Activated T-helper 1 cell treated with anti-CD3 and anti-CD28 coated beads, Interleukin-12 subunit alpha, Interleukin-12 subunit beta, Interleukin-2, Interleukin-4 antibody, amounts not matched to agents 30 ng/mL and 10 ng/mL and 1 ng/mL, durations not matched to agents 14 hours and 24 hours and 36 hours (primary cell): Measurements from ENCODE around the gene OBSL1. TPM values are rescaled to one million over a fixed set of nuclear protein-coding genes. Genes with fewer than 3 reads are reported as not detected.
A peak's percentile ranks its signal among the peaks of the same experiment; 100 is the strongest.

Experiments
- DNase-seq: peaks from one replicate; pipeline ENCODE4 v3.0.0; 2021; ENCODE audit warnings: low spot score
- H3K27ac Mint-ChIP-seq: one replicate; pipeline ENCODE4 v1.8.0; 2021; ENCODE audit warnings: mild to moderate bottlenecking, mixed read lengths
- H3K27me3 Mint-ChIP-seq: one replicate; pipeline ENCODE4 v1.8.0; 2022; ENCODE audit warnings: mild to moderate bottlenecking, moderate library complexity, mixed read lengths; ENCODE audit not compliant: insufficient read depth
- H3K36me3 Mint-ChIP-seq: one replicate; pipeline ENCODE4 v1.8.0; 2021; ENCODE audit warnings: low read depth, mixed read lengths
- H3K4me1 Mint-ChIP-seq: one replicate; pipeline ENCODE4 v1.8.0; 2021; ENCODE audit warnings: low read depth, mixed read lengths
- H3K4me3 Mint-ChIP-seq: one replicate; pipeline ENCODE4 v1.8.0; 2021; ENCODE audit warnings: mild to moderate bottlenecking, moderate library complexity, mixed read lengths
- H3K9me3 Mint-ChIP-seq: one replicate; pipeline ENCODE4 v1.8.0; 2021; ENCODE audit warnings: mixed read lengths
- intact Hi-C: fragments of 100-400 bp; cut with micrococcal nuclease; formaldehyde crosslinking; loops from one replicate; pipeline ENCODE4 v1.15.1; 2024
- total RNA-seq: library from RNA; stranded (reverse); gene quantifications from 2 replicates; pipeline ENCODE4 v1.2.3, GENCODE V29; 2022

Gene OBSL1
- total RNA-seq, 1 donor from 2014 or later: 0.21 TPM

GRCh38 chr2:219545943-219546352, 25.4 kb downstream of the OBSL1 start:
- peaks cover 20% of the 10 kb centered on the region for H3K4me1 Mint-ChIP-seq
- no peak overlapping the region for H3K27ac Mint-ChIP-seq
- no peak overlapping the region for H3K4me3 Mint-ChIP-seq
- peaks cover 3% of the 10 kb centered on the region for H3K36me3 Mint-ChIP-seq
- DNase-seq: no peak
- H3K9me3 Mint-ChIP-seq: no peaks in the 10 kb centered on the region
- intact Hi-C loops: loop anchor here (10.0 kb wide), 1 partner anchor 241 kb away; the partner anchor contains the start of gene PTPRN
- peaks cover 32% of the 10 kb centered on the region for H3K27me3 Mint-ChIP-seq

DNA sequence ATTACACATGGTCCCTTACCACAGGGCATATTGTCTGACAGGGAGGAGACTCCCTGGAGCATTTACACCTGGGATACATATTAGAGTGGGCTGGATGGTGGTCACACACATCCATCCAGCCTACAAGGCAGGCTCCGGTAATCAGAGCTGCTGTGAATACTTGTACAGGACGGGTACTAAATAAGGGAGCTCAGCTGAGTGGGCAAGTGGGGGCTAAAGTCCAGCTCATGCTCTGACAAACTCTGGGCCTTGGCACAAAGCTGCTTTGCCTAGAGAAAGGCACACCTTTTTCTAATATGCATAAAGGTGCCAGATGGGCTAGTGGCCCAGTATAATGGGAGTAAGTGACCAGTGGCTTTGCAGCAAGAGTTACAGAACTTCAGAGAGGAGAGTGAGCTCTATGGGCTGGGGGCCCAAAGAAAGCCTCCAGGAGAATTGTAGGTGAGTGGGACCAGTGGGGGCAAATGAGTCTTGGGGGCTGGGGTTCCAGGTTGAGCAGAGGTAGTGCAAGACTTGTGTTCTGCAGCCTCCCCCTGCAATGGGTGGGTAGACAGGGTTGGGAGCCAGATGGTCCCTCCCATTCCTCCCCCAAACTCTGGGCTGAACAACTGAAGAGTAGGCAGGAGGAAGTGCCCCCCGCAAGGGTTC, 25.9 kb downstream of the OBSL1 start:
- Mint-ChIP-seq H3K4me3 (peak overlapping the region; percentile 82), H3K27ac (no peak overlapping the region)

DNA sequence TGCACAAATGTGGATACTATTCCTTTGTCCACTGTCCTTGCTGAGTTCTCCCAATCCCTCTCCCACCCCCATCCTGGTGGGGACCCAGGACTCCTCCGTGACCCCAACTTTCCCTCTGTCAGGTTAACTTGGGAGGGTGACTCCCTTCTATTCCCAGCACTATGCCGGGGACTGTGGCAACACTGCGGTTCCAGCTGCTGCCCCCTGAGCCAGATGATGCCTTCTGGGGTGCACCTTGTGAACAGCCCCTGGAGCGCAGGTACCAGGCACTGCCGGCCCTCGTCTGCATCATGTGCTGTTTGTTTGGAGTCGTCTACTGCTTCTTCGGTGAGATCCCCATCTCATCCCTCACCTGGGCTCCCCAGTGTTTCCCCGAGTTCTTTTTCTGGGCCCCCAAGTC, 26.8 kb downstream of the OBSL1 start:
- no peak for DNase-seq
- Mint-ChIP-seq H3K4me3 (peak overlapping the region; percentile 82), H3K9me3 (no peaks in the 10 kb centered on the region), H3K36me3 (peaks cover 5% of the 10 kb centered on the region), H3K27ac (peak overlapping the region; percentile 71), H3K27me3 (peaks cover 29% of the 10 kb centered on the region), H3K4me1 (peaks cover 20% of the 10 kb centered on the region)
- intact Hi-C loops: loop anchor here (1.0 to 10.0 kb wide), 5 partner anchors 8 to 1272 kb away; partner anchors contain the start of genes AAMP, PNKD, PTPRN and RNF25

More for the DNA sequence above, 25.9 kb downstream of the OBSL1 start:
- no peak for DNase-seq
- no peaks in the 10 kb centered on the region for H3K9me3 Mint-ChIP-seq
- H3K4me1 Mint-ChIP-seq: peaks cover 20% of the 10 kb centered on the region
- H3K27me3 Mint-ChIP-seq: peaks cover 29% of the 10 kb centered on the region
- peaks cover 5% of the 10 kb centered on the region for H3K36me3 Mint-ChIP-seq
- intact Hi-C loops: loop anchor here (10.0 kb wide), 1 partner anchor 241 kb away; the partner anchor contains the start of gene PTPRN

DNA sequence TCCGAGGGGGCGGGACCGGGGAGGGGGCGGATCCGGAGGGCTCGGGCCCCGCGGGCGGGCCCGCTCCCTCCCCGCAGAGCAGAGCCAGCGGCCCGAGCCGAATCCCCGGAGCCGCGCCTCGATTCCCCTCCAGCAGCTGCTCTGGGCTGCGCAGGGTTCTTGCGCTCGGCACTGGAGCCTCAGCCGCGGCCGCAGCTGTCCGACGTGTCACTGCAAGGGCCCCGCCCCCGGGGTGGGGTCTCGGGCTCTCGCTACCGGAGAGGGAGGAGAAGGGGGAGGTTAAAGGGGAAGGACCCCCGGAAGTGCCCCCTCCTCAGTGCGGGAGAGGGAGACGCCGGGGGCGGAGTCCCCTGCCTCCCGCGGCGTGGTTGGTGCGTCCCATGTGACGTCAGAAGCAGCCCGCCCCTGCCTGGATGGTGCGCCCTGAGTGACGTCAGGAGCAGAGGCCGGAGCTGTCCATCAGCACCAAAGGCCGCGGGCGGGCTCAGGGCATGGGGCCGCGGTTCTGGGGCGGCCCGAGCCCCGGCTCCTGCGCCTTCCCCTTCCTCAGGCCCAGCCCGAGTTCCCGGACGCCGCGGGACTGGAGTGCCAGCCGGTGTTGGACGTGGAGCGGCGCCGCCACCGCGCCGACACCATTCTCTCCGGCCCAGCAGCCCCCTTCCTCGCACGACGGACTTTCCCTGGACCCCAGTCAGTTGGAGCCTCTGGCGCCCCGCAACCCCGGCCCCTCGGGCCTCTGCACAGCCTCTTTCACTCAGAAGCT, 27.6 kb downstream of the OBSL1 start, which contains the start of the genes CHPF and TMEM198:
CHPF (minus strand) TSS at position 214 of the 763 bp plus-strand sequence. CDS start 271 bp downstream, outside the sequence.
TMEM198 (plus strand) TSS at position 433 of the 763 bp plus-strand sequence. CDS start 700 bp downstream, outside the sequence.
- Mint-ChIP-seq H3K27ac (peak within 1 kb of the TSS; percentile 85), H3K27me3 (peaks cover 25% of the 10 kb centered on the region), H3K9me3 (no peaks in the 10 kb centered on the region), H3K4me3 (peak within 1 kb of the TSS; percentile 93), H3K36me3 (peaks cover 5% of the 10 kb centered on the region), H3K4me1 (peaks cover 20% of the 10 kb centered on the region)
- DNase-seq: peak; percentile 94
- intact Hi-C loops: loop anchor here (1.0 to 10.0 kb wide), 12 partner anchors 9 to 1271 kb away; partner anchors contain the start of genes AAMP, DNAJB2, GMPPA and NHEJ1

- DNase-seq: no peak
- peaks cover 20% of the 10 kb centered on the region for H3K4me1 Mint-ChIP-seq
- H3K36me3 Mint-ChIP-seq: peaks cover 7% of the 10 kb centered on the region
- peak overlapping the region; percentile 85 for H3K27ac Mint-ChIP-seq
- peak overlapping the region; percentile 93 for H3K4me3 Mint-ChIP-seq
- peaks cover 23% of the 10 kb centered on the region for H3K27me3 Mint-ChIP-seq
- intact Hi-C loops: loop anchor here (1.0 to 10.0 kb wide), 11 partner anchors 45 to 1271 kb away; partner anchors contain the start of genes AAMP, DNAJB2, GMPPA and NHEJ1
- H3K9me3 Mint-ChIP-seq: no peaks in the 10 kb centered on the region
These were observed 28.3 kb downstream of the OBSL1 start for GRCh38 chr2:219542931-219543595.

DNA sequence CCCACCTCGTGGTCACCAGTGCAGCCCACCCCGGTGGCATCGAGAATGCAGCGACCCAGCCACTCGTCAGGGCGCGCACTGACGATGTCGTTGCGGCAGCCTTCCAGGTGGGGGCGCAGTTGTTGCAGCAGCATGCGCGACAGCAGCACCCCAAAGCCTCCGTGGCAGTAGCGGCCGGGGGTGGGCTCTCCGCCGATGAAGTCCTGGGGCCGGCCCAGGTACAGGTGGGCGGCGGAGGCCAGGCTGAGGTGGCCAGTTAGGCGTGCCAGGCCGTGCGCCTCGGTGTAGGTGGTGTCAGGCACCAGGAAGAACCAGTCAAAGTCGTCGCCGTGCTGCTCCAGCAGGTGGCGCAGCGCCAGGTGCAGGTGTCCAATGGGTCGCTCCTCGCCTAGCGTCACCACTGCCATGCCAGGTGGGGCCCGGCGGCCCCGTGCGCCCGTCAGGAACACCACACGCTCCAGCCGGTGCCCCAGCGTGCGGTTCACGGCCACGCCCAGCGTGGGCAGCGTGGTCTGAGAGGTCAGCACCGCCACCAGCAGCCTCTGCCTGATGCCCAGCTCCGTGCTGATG, 29.6 kb downstream of the OBSL1 start:
- no peak overlapping the region for H3K27ac Mint-ChIP-seq
- no peaks in the 10 kb centered on the region for H3K9me3 Mint-ChIP-seq
- DNase-seq: peak; percentile 81
- intact Hi-C loops: loop anchor here (1.0 to 10.0 kb wide), 10 partner anchors 19 to 1269 kb away; partner anchors contain the start of genes AAMP, DNAJB2, NHEJ1 and PNKD
- peaks cover 17% of the 10 kb centered on the region for H3K27me3 Mint-ChIP-seq
- H3K4me1 Mint-ChIP-seq: peaks cover 20% of the 10 kb centered on the region
- peaks cover 7% of the 10 kb centered on the region for H3K36me3 Mint-ChIP-seq
- H3K4me3 Mint-ChIP-seq: peak overlapping the region; percentile 93

DNA sequence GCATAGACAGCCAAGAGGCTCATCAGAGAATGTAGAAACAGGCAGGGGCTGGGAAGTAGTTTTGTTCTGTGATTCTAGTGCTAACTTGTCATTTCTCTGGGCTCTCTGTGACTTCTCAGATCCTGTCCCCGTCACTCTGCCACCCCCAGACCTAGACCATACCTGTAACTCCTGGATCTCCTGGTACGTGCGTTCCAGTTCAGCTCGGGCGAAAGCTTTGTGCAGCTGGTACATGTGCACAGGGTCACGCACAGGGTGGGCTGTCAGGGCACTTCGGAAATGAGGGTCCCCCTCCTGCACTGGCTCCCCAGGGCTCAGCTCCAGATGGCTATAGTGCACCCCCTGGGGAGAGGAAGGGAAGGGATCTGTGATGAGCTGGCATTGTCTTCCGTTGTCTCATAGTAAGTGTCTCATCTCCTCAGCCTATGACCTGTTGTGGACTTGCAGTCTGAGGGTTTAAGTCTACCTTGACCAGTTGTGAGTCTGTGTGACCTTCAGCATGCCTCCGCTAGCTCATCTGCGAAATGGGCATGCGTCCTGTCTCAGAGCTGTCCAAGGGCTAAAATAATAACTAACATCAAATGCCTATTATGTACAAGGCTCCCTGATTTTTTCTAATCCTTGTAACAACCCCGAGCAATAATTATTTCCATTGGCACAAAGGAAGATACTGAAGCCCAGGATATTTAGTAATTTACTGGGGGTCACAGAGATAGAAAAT, 30.4 kb downstream of the OBSL1 start:
- intact Hi-C loops: loop anchor here (1.0 to 10.0 kb wide), 7 partner anchors 19 to 1269 kb away; partner anchors contain the start of genes AAMP, PNKD, PTPRN and RNF25
- Mint-ChIP-seq H3K9me3 (no peaks in the 10 kb centered on the region), H3K4me3 (peak overlapping the region; percentile 93), H3K27ac (no peak overlapping the region), H3K27me3 (peaks cover 12% of the 10 kb centered on the region), H3K36me3 (peaks cover 7% of the 10 kb centered on the region), H3K4me1 (peaks cover 20% of the 10 kb centered on the region)
- no peak for DNase-seq

- DNase-seq: no peak
- intact Hi-C loops: loop anchor here (5.0 to 10.0 kb wide), 4 partner anchors 235 to 1268 kb away; partner anchors contain the start of genes AAMP, PNKD, PTPRN and RNF25
- no peak overlapping the region for H3K27ac Mint-ChIP-seq
- peaks cover 7% of the 10 kb centered on the region for H3K36me3 Mint-ChIP-seq
- no peaks in the 10 kb centered on the region for H3K9me3 Mint-ChIP-seq
- H3K4me1 Mint-ChIP-seq: peaks cover 20% of the 10 kb centered on the region
- peaks cover 10% of the 10 kb centered on the region for H3K27me3 Mint-ChIP-seq
- no peak overlapping the region for H3K4me3 Mint-ChIP-seq
These were observed 31.2 kb downstream of the OBSL1 start for GRCh38 chr2:219539926-219540678.

DNA sequence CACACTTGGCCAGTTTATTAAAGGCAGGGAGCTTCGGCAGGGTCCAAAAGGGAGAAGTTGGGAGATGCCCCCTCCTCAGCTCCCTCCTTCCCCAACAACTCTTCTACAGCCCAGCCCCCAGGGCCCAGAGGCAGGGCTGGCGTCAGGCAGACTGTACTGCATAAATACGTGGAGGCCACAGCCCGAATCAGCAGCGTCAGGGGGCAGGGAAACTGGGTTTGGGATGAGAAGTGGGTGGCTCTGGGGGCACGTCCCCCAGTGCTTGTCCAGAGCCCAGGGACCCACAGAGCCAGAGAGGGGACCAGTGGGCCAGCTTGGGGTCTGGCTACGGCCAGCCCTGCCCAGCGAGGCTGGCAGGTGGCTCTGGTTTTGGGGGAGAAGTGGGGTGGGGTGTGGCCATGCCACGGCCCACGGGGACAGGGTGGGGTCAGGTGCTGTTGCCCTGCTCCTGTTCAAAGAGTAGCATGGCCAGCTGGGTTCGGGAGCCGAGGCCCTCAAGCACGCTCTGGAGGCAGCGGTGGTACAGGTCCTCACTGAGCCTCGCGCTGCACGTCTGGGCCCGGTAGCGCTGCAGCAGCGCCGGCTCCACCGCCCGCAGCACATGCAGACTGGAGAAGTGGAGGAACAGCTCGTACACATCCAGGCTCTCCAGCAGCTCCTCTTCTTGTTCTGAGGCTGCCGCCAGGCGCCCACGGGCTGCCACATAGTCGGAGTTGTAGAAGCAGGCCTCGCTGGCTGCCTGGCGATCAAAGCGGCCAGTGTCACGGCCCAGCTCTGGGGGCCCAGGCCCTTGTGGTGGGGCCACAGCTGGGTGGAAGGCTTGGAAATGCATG, 32.2 kb downstream of the OBSL1 start:
- Mint-ChIP-seq H3K27ac (no peak overlapping the region), H3K4me1 (peaks cover 11% of the 10 kb centered on the region), H3K27me3 (peaks cover under 1% of the 10 kb centered on the region), H3K9me3 (no peaks in the 10 kb centered on the region), H3K4me3 (no peak overlapping the region), H3K36me3 (peaks cover 7% of the 10 kb centered on the region)
- no peak for DNase-seq
- intact Hi-C loops: no loop called here

- H3K4me3 Mint-ChIP-seq: no peak overlapping the region
- peaks cover 7% of the 10 kb centered on the region for H3K36me3 Mint-ChIP-seq
These were observed 32.8 kb downstream of the OBSL1 start for GRCh38 chr2:219538504-219538951.

More at GRCh38 chr2:219538504-219538951, 32.8 kb downstream of the OBSL1 start:
- H3K9me3 Mint-ChIP-seq: no peaks in the 10 kb centered on the region
- peaks cover 10% of the 10 kb centered on the region for H3K4me1 Mint-ChIP-seq
- no peak for DNase-seq
- intact Hi-C loops: no loop called here
- H3K27me3 Mint-ChIP-seq: no peaks in the 10 kb centered on the region
- H3K27ac Mint-ChIP-seq: no peak overlapping the region
